ENCODE measurements around the gene TBX22.
"Not testable (repeated sequence)": the region's sequence is repeated elsewhere in the genome, so short reads cannot be mapped to it uniquely, and the experiment has no call there.

Gene TBX22

DNA sequence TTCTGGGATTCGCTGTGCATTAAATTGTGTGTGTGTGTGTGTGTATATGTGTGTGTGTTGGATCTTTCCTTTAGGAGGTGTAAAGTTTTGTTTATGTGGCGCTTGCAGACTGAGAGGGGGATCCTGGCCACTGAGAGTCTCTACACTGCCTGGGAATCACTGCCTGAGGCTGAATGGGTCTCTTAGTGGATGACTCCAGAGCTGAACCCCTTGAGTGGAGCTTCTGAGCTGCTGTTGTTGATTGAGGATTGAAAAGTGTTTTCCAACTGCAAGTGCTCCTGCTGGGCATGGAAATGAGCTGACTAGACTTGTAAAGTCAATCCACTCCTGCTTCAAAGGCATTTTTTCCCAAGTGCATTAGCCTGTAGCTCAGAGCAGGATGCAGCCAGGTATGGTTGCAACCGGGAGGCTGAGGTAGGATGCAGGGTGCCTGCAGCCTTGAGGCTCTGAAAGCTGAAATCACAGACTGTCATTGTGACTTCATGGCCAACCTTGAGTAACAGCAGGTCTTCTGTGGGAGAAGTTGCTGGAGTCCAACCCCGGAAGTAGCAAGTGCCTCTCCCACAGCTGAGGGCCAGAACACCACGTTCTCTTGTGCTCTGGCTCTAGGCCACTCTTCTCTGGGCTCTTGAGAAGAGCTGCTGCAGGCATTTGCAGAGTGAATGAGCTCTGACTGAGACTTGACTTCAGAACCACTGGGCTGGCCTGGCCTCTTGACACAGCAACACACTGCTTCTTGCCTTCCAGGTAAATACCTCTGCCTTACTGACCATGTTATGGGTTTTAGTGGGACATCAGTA lies at the start of gene TBX22:
Gene TBX22 (plus strand): TSS at position 613 of the 800 bp plus-strand sequence. CDS start 7,517 bp downstream, outside the sequence.
- FAIRE-seq = no peak
- no peak for DNase-seq (ENCODE audit: extremely low spot score, insufficient read length, low read depth)

GRCh38 chrX:79975605-79976004 lies 38.9 kb upstream of the TBX22 start:
- DNase-seq (ENCODE audit: extremely low spot score, insufficient read length, low read depth) = no peak

DNA sequence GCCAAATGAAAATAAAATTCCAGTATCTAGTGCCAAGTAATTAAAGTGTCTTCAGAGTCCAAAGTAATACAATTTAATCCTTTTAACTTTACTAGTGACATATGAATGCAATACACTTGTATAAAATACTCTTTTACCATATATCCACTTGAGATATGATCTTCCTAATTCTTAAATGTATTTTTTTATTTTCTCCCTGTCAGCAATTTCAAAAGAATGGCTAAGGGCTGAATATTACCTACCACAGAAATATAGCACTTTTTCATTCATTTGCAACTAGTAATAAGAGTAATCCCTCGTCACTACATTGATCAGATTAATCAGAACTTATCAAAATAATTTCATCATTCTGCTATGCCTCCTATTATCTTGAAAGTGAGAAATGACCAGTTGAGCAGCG lies 10.1 kb upstream of the TBX22 start:
- DNase-seq (ENCODE audit: extremely low spot score, insufficient read length, low read depth) (no peak), FAIRE-seq (no peak)

More at GRCh38 chrX:79975605-79976004, 38.9 kb upstream of the TBX22 start:
- FAIRE-seq = no peak

GRCh38 chrX:80011522-80011921 lies 3.0 kb upstream of the TBX22 start:
- DNase-seq (ENCODE audit: extremely low spot score, insufficient read length, low read depth) = no peak
- FAIRE-seq = no peak

- FAIRE-seq (no peak), DNase-seq (ENCODE audit: extremely low spot score, insufficient read length, low read depth) (no peak)
These were observed 1.6 kb downstream of the TBX22 start for GRCh38 chrX:80016182-80016581.

DNA sequence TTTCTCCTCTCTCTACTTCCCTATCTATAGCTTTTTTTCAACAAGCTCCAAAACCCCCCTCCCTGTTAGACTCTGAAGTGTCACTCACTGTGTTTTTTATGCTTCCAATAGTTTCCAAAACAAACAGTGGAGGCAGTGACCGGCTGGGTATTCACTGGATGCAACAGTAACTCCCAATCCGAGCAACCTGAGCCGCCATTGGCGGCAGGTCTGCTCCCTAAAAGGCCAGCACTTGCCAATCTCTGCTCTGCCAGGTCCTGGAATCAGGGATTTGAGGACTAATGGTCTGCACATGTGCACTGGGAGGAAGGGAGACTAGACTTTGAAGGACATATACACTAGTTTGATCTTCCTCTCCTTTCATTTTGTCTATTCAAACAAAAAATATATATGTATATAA lies 7.1 kb downstream of the TBX22 start:
- FAIRE-seq (no peak), DNase-seq (ENCODE audit: extremely low spot score, insufficient read length, low read depth) (no peak)

DNA sequence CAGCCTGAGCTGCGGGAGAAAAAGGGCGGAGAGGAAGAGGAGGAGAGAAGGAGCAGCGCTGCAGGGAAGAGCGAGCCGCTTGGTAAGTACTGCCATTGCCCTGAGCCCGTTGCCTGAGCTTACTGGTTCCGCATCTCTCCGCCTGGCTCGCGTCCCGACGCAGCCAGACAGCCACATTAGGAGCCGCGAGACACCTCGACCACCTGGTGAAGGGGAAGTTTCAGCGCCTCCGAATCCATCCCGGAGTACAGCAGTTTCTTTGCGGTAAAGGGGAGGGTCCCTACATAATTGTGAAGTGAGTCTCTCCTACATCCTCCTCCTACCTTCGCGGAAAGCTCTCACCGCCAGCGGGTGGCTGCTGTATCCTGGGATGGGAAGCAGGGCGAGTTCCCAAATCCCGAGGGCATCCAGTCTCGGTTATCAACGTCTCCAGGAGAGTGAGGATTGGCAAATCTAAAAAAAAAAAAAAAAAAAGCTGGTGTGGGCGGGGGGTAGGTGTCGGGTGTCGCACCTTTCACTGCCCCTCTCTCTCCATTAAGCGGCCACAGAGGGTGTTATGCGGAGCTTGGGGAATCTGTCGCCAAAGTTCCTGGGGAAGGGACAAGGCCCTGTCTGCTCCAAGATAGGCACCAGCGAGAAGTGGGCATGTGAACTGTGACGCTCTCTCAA lies 7.9 kb downstream of the TBX22 start:
- FAIRE-seq = no peak
- no peak for DNase-seq (ENCODE audit: extremely low spot score, insufficient read length, low read depth)

- no peak for DNase-seq (ENCODE audit: extremely low spot score, insufficient read length, low read depth)
- FAIRE-seq = no peak
These were observed 11.6 kb downstream of the TBX22 start for GRCh38 chrX:80026116-80026515.

GRCh38 chrX:80066156-80066555 lies 51.6 kb downstream of the TBX22 start:
- not testable (repeated sequence) for FAIRE-seq; DNase-seq (ENCODE audit: extremely low spot score, insufficient read length, low read depth)

- not testable (repeated sequence) for DNase-seq (ENCODE audit: extremely low spot score, insufficient read length, low read depth); FAIRE-seq
These were observed 61.1 kb downstream of the TBX22 start for GRCh38 chrX:80075625-80076024.

Measured in GM18507 (cell line).